Measurements from ENCODE around the gene SSBP3.

GRCh38 chr1:54225986-54226559 is 180.1 kb downstream of the SSBP3 start:
- no peak for TF ChIP-seq CTCF (IDR thresholded peaks at IDR 0.05)
- no peak for TF ChIP-seq POLR2A (IDR thresholded peaks at IDR 0.05)
- TF ChIP-seq EP300 (IDR thresholded peaks at IDR 0.05) = no peak
- TF ChIP-seq POLR2AphosphoS5 (IDR thresholded peaks at IDR 0.05) = no peak

Measured in suprapubic skin (tissue), 4 donors.